Stimulated activated CD4-positive, alpha-beta T cell treated with anti-CD3 and anti-CD28 coated beads, Interleukin-15, amount 100 ng/mL, for 24 hours (primary cell): ENCODE data around the gene PRRG2.

ENCODE experiments used
- DNase-seq: peaks from one replicate; pipeline ENCODE4 v3.0.0-alpha.2; 2020

PRRG2 gene

DNA sequence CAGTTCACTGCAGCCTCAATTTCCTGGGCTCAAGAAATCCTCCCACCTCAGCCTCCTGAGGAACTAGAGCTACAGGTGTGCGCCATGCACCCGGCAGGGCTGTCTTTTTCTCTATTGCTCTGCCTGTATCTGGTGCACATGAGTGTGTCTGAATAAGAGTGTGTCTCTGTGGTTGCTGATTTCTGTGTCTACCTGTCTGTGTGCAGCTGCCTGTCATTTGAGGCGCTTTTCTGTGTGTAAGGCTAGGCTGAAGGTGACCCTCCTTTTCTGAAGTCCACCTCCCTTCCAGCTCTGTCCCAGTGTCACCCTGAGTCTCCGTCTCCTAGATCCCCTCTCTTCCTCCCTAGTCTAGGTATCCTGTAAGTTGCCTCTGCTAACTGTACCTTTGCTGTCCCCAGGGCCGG lies 8.4 kb downstream of the PRRG2 start:
- no peak for DNase-seq

DNA sequence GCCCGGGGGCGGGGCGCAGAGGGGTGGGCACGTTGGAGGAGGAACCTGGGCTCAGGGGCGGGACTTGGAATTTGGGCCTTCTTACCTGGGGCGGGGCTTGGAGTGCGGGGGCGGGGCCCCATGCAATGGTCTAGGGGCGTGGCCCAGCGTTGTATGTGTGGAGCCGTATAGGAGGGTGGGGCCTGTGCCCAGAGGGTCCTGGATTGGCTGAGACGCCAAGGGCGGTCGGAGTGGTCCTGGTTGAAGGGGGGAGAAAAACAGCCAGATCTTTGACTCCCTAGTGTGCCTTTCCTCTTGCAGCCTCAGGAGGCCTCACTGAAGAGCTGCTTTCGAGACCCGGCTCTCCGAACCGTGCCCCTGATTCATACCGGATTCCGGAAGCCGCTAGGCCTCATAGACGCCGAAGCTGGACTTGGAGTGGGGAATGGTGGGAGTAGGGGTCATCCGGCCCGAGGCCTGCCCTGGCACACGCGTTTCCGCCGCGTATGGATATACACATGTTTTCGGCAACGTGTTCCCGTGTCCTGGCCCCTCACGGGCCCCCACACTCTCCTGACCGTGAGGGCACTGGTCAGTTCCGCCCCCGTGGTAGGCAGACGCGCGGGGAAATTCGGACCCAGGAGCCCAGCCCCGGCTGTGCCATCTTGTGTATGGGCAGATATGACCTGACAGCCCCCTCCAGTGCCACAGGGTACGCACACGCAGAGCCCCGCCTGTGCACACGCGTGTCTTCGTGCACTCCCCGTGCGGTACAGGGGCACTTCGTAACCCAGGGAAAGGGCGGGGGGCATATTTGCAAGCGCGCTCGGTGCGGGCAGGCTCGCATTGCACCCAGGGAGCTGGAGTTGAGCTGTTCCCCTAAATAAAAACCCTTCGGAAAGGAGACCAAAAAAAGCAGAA lies 9.2 kb downstream of the PRRG2 start:
- peak; percentile 96 for DNase-seq

DNA sequence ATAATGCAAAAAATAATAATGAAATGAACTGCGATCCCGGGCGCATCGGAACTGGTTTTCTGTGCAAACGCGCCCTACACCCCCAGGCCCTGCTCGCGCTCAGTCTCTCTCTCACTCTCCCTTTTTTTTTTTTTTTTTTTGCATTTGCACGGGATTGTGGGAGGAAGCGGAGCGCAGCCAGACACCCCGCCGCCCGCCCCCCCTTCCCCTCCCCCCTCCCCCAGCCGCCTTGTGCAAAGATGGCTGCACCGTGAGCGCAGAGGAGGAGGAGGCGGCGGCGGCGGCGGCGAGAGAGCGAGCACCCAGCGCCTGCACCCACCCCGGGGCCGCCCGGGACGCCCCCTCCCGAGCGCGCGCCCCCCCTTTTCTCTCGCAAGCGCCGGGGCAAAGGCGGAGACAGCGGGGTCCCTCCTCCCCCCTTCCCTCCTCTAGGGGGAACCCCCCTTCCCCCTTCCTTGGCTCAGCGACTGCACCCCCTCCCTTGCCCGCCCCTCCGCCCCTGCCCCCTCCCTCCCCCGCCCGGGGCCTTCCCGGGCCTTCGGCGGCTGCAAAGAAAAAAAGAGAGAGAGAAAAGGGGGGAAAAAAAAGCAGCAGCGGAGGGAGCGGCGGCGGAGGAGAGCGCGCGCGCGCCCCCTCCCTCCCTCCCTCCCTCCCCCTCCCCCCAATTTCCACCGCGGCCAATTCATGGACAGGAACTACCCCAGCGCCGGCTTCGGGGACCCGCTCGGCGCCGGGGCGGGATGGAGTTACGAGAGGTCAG lies 10.0 kb downstream of the PRRG2 start, which contains the start of gene PRR12:
TSS of gene PRR12 (plus strand) at position 212 of the 760 bp plus-strand sequence. CDS start at position 685, 473 bp downstream.
- DNase-seq = peak; percentile 80

DNA sequence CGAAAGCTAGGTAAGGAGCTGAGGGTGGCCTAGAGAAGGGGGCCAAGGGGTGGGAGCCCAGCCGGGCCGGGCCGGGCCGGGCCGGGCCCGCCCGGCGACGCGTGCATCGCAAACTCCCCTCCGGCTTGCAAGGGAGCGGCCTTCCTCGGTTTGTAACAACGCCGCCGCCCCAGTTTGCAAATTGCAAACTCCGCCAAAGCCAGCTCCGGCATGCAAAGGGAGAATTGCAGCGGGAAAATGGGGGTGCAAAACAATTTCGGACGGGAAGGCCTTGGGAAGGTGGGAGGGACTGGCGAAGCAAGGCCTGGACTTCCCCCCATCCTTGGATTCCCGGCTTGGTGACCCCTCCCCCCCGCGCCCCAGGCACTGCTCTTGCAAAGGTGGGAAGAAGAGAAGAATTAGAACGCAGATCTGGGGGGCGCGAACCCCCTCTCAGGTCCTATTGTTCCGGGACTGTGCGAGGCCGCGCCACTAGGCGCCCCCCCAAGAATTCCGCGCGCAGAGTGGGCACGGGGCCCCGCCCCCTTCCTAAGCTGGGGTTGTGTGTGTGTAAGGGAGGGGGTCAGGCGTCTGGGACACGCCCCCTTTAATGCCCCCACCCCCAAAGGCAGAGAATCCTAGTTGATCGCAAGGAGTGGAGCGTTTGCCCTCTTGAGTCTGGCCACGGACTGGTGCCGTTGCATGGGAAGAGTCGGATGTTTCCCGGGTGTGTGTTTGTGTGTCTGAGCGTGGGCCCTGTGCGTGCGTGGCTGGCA lies 10.8 kb downstream of the PRRG2 start:
- DNase-seq = peak; percentile 65

DNA sequence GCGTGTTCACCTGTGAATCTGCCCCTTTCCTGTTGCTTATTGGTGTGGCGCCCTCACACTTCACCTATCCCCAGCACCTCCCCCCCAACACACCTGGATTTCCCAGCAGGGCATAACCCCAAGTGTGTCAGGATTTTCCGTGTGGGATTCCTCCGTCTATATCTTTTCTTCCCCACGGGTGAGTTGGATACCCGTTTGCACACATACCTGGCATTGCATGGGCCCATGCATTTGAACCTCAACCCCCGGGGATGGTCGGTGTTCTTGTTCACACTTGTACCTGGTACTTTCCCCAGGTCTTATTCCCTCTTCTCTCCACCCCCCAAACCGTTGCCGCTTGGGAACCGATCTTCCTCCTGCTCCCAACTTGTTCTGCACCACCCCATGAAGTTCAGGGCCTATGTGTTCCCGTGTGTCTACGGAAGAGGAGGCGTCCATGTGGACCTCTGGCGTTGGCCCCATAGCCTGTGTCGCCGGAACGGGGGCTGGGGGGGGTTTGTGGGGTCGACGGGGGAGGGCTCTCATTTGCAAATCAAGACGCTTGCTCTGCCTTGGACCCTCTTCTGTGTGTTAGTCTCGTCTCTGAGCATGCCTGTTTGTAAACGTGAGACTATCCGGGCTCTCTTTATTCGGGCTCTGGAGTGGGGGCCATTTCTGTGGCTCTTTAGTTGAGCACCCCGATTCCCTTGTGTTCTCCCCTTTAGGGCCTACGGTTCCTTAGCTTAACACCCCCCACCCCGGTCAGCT lies 11.5 kb downstream of the PRRG2 start:
- peak; percentile 35 for DNase-seq

DNA sequence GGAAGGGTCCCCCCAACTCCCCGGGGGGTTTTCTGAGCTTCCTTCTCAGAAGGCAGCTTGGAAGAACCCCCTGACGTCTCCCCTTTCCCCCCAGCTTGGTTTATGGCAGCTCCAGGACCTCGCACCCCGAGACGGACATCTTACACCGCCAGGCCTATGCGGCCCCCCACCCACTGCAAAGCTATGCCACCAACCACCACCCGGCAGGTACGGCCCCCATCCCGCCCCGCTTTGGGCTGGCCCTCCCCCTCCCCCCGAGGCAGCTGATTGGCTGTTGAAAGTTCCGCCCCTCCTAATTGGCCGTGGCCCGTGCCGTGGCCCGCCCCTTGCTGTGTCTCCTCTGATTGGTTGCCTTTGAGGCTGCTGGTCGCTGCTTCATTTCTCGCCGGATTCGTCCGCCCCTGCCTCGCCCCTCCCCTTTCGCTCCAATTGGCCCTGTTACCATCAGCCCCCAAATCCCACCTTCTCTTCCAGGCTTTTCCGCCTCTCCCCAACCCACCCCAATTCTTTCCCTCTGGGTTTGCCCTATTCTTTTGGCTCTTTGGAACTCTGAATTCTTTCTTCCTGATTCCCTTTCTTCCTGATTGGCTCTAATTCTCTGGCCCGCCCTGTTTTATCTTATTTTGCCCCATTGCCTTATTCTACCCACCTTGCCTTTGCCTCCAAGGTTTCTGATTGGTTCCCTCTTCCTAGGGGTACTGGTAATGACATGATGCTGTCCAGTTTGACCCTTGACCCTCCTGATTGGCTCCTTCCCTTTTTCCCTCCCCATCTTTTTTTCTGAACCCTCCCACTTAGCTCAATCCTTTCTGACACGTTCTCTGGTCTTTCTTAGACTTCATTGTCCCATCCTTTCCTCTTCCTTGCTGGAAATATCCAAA lies 12.4 kb downstream of the PRRG2 start:
- DNase-seq = peak; percentile 98

DNA sequence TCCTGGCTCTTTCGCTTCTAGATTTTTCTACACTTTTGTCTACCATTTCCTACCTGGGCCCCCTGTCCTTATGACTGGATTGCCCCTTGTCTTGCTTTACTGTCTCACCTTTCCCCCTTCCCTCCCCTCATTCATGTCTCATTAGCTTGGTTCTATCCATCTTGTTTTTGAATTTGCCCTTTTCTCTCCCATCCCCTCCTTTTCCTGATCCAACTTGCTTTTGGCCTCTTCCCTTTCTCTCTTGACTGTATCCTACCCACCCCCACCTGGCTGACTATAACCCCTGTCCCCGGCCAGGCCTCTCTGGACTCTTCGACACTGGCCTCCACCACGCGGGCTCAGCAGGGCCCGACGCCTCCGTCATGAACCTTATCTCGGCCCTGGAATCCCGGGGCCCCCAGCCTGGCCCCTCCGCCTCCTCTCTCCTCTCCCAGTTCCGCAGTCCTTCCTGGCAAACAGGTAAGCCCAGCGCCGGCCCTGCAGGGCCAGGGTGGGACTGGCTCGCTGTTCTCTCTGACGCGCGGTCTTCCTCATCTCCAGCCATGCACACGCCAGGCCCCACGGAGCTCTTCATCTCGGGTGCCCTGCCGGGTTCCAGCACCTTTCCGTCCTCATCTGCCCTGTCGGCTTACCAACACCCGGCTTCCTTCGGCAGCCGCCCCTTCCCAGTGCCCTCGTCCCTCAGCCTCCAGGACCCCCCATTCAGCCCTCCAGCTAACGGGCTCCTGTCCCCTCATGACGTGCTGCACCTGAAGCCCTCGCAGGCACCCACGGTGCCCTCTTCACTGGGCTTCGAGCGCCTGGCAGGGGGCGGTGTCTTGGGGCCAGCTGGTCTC lies 13.3 kb downstream of the PRRG2 start:
- DNase-seq = no peak

DNA sequence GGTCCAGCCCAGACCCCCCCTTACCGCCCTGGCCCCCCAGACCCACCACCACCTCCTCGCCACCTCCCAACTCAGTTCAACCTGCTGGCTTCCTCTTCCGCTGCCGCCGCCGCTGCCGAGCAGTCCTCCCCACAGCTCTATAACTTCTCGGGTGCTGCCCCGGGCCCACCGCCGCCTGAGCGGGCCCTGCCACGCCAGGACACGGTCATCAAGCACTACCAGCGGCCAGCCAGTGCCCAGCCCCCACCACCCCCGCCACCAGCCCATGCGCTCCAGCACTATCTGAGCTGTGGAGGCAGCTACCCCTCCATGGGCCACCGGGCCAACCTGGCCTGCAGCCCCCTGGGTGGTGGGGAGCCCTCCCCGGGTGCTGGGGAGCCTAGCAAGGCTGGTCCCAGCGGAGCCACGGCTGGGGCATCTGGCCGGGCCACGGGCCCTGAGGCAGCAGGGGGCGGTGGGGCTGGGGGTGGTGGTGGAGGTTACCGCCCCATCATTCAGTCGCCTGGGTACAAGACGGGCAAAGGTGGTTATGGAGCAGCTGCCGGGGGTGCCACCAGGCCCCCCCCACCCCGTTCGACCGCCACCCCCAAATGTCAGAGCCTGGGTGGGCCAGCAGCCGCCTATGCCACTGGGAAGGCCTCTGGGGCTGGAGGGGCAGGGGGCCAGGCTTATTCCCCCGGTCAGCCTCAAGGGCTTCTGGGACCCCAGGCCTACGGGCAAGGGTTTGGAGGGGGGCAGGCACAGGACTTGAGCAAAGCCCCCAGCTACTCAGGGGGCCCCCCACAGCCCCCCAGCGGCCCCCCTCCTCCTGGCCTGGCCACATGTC lies 14.1 kb downstream of the PRRG2 start:
- no peak for DNase-seq

DNA sequence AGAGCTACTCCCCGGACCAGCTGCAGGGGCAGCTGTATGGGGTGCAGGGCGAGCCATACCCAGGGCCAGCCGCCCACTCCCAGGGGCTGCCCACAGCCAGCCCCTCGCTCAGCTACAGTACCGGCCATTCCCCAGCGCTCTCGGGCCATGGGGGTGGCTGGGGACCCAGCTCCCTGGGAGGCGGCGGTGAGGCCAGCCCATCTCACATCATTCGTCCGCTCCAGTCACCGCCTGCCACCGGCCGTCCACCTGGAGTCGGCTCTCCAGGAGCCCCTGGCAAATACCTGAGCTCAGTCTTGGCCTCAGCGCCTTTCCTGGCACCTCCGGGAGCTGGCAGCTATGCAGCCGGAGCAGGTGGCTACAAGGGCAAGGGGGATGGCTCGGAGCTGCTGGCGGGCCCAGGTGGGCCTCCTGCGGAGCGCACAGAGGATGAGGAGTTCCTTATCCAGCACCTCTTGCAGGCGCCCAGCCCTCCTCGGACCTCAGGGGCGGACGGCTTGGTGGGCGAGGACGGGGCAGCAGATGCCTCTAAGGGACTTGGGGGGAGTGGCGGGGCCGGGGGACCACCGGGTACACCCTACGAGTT lies 14.8 kb downstream of the PRRG2 start:
- no peak for DNase-seq

DNA sequence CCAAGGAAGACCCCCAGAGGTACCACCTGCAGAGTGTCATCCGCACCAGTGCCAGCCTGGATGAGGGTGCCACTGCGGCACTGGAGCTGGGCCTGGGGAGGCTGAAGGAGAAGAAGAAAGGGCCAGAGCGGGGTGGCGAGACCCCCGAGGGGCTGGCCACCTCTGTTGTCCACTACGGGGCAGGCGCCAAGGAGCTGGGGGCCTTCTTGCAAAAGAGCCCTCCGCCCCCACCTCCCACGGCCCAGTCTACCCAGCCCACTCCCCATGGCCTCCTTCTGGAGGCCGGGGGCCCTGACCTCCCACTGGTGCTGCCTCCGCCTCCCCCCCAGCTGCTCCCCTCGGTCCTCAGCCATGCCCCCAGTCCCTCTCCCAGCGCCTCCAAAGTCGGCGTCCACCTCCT lies 15.3 kb downstream of the PRRG2 start:
- DNase-seq = no peak

DNA sequence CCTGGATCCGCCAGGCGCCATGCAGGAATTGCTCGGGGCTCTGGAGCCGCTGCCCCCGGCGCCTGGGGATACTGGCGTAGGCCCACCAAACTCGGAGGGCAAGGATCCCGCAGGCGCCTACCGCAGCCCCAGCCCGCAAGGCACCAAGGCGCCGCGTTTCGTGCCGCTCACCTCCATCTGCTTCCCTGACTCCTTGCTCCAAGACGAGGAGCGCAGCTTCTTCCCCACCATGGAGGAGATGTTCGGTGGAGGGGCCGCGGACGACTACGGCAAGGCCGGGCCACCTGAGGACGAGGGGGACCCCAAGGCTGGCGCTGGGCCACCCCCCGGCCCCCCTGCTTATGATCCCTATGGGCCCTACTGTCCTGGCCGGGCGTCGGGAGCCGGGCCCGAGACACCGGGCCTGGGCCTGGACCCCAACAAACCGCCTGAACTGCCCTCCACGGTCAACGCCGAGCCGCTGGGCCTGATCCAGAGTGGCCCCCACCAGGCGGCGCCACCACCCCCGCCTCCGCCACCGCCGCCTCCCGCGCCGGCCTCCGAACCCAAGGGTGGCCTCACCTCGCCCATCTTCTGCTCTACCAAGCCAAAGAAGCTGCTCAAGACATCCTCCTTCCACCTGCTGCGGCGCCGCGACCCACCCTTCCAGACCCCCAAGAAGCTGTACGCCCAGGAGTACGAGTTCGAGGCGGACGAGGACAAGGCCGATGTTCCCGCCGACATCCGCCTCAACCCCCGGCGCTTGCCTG lies 16.0 kb downstream of the PRRG2 start:
- DNase-seq = no peak

DNA sequence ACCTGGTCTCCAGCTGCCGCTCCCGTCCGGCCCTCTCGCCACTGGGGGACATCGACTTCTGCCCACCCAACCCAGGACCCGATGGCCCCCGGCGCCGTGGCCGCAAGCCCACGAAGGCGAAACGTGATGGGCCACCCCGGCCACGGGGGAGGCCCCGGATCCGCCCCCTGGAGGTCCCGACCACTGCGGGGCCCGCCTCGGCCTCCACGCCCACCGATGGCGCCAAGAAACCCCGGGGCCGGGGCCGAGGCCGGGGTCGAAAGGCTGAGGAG lies 16.5 kb downstream of the PRRG2 start:
- DNase-seq = no peak

DNA sequence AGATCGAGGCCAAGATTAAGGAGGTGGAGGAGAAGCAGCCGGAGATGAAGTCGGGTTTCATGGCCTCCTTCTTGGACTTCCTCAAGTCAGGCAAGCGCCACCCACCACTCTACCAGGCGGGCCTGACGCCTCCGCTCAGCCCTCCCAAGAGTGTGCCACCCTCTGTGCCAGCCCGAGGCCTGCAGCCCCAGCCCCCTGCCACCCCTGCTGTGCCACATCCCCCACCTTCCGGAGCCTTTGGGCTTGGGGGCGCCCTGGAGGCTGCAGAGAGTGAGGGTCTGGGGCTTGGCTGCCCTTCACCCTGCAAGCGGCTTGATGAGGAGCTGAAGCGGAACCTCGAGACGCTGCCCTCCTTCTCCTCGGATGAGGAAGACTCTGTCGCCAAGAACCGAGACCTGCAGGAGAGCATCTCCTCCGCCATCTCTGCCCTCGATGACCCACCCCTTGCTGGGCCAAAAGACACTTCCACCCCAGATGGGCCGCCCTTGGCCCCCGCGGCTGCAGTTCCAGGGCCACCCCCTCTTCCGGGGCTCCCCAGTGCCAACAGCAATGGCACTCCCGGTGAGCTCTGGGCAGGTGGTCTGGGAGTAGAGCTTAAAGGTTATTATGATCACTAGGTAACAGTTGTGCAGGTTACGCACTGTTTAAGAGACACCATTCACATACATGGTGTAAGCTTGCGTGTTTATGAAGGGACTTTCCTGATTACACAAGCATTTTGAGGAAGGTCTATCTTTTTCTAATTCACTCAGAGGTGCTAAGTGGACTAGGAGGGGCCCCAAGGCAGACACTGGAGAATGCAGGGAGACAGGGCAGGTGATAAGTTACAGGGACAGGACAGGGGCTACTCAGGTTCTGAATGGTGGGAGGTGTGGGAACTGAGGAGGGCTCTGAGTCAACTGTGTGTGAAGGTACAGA lies 18.5 kb downstream of the PRRG2 start:
- DNase-seq = no peak

DNA sequence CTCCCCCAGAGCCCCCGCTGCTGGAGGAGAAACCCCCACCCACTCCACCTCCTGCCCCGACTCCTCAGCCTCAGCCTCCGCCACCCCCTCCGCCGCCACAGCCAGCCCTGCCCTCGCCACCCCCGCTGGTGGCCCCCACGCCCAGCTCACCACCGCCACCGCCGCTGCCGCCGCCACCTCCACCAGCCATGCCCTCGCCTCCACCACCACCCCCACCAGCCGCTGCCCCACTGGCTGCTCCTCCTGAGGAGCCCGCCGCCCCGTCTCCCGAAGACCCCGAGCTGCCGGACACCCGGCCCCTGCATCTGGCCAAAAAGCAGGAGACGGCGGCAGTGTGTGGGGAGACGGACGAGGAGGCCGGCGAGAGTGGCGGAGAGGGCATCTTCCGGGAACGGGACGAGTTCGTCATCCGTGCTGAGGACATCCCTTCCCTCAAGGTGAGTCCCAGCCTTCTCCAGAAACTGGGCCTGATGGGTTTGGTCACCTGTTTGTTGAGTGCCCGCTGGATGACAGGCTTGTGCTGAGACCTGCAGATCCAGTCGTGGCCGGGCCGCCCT lies 20.4 kb downstream of the PRRG2 start:
- DNase-seq = no peak

DNA sequence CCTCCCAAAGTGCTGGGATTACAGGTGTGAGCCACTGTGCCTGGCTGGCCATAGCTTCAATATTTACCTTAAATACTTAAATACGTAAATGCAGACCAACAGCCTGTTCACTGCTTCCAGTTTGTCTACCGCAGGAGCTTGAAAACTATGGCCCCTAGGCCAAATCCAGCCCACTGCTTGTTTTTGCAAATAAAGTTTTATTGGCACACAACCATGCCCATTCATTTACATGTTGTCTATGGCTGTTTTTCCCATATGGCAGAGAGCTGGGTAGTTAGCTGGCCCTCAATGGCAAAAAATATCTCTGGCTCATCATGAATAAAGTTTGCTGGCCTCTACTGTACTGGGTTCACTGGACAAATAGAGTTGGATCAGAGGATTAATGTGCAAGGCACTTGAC lies 21.7 kb downstream of the PRRG2 start:
- DNase-seq = no peak

DNA sequence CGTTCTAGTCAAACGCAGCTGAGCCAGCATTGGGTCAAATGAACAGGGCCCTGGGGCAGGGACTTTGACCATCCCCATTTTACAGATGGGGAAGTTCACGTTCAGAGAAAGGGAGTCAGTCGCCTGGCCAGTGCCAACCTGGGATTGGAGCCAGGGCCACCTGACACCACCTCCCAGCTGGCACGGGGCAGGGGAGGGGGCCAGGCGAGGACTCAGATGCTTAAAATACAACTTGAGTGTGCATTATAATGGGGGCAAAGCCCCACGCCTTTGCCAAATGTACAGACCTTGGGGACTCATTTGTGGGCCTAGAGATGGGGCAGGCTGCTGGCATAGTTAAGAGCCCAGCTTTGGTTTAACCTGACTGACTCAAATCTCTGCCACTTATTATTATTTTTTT lies 24.5 kb downstream of the PRRG2 start:
- DNase-seq = no peak

DNA sequence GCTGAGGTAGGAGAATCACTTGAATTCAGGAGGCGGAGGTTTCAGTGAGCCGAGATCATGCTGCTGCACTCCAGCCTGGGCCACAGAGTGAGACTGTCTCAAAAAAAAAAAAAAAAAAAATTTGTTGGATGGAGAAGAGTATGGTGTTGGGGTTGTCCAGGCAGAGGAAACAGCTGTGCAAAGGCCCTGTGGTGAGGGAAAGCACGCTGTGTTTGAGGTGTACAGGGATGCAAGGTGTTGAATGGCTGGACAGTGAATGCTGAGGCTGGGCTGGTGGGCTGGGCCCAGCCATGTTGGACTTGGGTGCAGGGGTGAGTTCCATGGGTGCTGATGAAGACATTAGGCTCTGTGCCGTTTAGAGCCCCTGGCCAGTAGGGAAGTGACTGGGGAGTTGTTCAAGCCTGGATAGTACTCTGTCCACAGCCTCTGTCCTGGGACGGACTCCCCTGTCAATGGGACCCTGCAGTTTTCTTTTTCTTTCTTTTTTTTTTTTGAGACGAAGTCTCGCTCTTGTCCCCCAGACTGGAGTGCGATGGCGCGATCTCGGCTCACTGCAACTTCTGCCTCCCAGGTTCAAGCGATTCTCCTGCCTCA lies 28.5 kb downstream of the PRRG2 start:
- no peak for DNase-seq
